Endometrium (tissue), 2 donors: ENCODE data around the gene KPNA1.
"Not testable (repeated sequence)": the region's sequence is repeated elsewhere in the genome, so short reads cannot be mapped to it uniquely, and the experiment has no call there.

ENCODE experiments used
- FAIRE-seq: peaks from 2 replicates; lab custom pipeline; 2012; peaks lifted over from hg19 to GRCh38; lab: Jason Lieb, UNC
- donor health status: control.
- donor health status: control.

The KPNA1 gene

GRCh38 chr3:122475316-122475715 lies 39.4 kb downstream of the KPNA1 start:
- peak; percentile 8 for FAIRE-seq

DNA sequence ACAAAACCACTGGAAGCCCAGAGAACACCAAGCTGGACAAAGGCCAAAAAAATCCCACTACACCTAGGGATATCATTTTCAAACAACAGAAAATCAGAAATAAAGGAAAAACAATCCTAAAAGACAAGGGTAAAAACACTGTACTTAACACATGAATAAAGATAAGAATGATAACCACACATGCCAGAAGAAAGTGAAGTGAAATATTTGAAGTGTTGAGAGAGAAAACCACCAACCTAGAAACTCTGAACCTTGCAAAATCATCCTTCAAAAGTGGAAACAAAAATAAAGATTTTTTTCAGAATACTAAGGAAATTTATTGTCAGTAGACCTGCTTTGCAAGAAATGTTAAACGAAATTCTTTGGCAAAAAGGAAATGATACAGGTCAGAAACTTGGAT lies 45.1 kb downstream of the KPNA1 start:
- FAIRE-seq: no peak

DNA sequence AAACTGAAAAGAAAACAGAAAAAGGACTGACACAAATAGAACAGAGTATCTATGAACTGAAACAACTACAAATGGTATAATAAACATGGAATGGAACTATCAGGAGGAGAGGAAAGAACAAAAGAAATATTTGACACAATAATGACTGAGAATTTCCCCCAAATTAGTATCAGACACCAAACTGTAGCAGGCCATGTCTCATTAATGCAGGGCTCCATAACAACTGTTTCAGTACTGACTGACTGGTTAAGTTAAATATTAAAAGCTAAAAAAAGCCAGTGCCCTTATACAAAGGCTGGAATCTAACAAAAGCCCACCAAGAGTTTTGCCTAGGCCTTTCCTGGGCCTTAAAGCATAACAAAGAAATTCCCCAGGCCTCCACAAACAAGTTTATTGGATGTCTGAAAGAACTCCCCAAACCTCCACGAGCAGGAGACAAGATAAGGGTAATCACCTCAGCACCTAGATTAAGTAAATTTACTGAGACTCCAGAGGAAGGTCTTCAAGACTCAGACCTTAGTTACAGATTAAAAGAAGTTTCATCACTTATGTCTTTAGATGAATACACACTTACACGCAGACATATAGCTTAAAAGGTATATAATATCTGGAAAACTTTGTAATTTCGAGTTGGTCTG lies 45.7 kb downstream of the KPNA1 start:
- no peak for FAIRE-seq

DNA sequence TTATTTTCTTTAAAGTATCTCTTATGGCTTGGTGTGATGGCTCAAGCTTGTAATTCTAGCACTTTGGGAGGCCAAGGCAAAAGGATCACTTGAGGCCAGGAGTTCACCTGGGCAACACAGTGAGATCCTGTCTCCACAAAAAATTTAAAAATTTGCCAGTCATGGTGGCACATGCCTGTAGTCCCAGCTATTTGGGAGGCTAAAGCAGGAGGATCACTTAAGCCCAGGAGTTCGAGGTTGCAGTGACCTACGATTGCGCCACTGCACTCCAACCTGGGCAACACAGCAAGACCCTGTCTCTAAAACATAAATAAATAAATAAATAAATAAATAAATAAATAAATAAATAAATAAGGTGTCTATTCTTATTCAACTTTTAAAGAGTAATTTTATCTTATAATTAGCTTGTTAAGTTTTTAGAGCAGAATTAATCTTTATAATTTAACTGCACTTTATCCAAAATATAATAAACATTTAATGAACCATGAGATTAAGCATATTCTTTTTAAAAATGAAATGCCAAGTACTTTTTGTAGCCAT lies 48.0 kb downstream of the KPNA1 start:
- no peak for FAIRE-seq

GRCh38 chr3:122464659-122465058 lies 50.1 kb downstream of the KPNA1 start:
- no peak for FAIRE-seq

- no peak for FAIRE-seq
Measured at GRCh38 chr3:122462406-122462805, 52.3 kb downstream of the KPNA1 start.

- FAIRE-seq: no peak
Measured at GRCh38 chr3:122461806-122462205, 52.9 kb downstream of the KPNA1 start.

- peak; percentile 67 for FAIRE-seq
Measured at GRCh38 chr3:122458992-122459391, 55.7 kb downstream of the KPNA1 start.

- FAIRE-seq: no peak
Measured at GRCh38 chr3:122457706-122458105, 57.0 kb downstream of the KPNA1 start.

DNA sequence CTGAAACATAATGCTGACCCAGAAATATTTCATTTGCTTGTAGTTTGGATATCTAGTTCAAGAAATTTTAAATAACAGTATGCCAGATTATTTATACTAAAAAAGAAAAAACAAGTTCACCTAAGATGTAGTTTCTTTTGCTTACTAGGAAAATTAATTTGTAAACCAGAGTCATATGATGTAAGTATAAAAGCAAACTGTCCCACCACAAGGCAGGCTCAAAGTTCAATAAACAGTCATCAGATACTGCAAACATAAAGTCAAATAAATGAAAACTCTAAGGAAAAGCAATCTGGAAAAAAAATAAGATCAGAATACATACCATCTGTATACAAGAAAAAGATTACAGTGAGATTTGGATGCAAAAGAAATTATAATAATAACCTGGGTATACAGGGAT lies 58.7 kb downstream of the KPNA1 start:
- no peak for FAIRE-seq

- FAIRE-seq: no peak
Measured at GRCh38 chr3:122451371-122451770, 63.4 kb downstream of the KPNA1 start.

- FAIRE-seq: not testable (repeated sequence)
Measured at GRCh38 chr3:122448218-122448617, 66.5 kb downstream of the KPNA1 start.

GRCh38 chr3:122444491-122444887 lies 70.2 kb downstream of the KPNA1 start:
- FAIRE-seq: not testable (repeated sequence)

GRCh38 chr3:122443762-122444490 lies 70.8 kb downstream of the KPNA1 start:
- FAIRE-seq: not testable (repeated sequence)

DNA sequence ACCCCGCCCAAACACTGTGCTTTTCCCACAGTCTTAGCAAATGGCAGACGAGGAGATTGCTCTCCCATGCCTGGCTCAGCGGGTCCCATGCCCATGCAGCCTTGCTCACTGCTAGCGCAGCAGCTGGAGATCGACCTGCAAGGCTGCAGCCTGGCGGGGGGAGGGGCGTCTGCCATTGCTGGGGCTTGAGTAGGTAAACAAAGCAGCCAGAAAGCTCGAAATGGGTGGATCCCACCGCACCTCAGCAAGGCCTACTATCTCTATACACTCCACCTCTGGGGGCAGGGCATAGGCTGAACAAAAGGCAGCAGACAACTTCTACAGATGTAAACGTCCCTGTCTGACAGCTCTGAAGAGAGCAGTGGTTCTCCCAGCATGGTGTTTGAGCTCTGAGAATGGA lies 71.6 kb downstream of the KPNA1 start:
- no peak for FAIRE-seq

DNA sequence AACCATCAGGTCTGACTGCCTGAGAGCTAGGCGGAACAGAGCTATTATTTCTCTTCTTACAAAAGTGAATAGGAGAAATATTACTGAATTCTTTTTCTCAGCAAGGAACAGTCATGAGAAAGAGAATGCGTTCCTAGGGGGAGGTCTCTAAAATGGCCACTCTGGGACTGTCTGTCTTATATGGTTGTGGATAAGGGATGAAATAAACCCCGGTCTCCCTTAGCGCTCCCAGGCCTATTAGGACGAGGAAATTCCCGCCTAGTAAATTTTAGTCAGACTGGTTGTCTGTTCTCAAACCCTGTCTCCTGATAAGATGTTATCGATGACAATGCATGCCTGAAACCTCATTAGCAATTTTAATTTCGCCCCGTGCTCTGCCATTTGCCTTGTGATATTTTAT lies 78.8 kb downstream of the KPNA1 start:
- no peak for FAIRE-seq

DNA sequence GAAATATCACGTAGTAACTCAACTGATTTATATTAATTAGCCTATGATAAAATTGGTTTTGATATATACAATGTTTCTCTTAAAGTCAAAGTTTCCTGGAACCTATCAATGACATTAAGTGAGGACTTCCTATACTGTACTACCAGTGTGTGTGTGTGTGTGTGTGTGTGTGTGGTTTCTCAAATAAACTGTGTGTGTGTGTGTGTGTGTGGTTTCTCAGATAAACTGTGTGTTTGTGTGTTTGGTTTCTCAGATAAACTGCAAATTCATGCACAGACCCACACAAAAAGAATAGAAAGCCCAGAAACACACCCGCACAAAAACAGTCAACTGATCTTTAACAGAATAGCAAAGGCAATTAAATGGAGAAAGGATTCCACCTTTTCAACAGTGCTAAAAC lies 84.4 kb downstream of the KPNA1 start:
- no peak for FAIRE-seq

DNA sequence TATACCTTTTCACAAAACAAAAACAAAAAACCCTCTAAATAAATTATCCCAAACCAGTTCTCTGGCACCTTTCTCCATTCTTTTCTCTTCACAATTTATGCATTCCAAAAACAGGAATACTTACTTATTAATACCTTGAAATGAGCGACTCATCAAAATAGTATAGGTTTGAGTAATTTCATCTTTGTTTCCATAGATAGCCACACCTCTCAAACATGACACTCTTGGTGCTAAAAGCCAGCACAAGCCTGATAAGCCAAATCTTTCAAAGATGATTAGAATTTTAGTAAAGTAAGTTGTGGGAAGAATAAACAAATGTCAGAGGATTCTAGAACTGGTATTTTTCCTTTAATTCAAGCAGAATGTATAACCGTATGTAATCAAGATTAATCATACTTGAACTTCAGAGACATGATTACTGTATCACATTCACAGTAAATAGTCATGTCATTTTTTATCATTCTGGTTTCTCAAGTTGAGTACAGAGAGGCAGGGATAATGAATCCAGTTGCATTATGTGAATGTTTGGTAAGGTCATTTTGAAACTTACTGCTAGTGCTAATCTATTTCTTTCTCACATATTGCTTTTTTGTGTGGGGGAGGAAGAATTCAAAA lies 86.8 kb downstream of the KPNA1 start:
- FAIRE-seq: no peak

GRCh38 chr3:122421836-122422235 lies 92.9 kb downstream of the KPNA1 start:
- FAIRE-seq: no peak

DNA sequence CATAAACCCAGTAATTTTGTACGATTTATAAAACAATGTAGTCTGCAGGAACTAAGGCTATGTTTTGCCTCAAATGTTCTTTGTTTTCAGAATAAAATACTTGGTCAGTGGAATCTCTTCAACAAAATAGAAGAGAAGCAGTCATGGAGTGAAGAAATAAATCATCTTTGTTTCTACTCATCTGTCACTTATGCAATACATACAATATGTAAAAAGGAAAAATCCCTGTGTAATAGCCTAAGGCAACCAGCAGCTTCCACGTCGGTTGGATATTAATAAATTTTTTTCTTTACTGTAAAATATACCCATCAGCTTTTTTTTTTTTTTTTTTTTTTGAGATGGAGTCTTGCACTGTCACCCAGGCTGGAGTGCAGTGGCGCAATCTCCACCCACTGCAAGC lies 93.6 kb downstream of the KPNA1 start:
- no peak for FAIRE-seq

DNA sequence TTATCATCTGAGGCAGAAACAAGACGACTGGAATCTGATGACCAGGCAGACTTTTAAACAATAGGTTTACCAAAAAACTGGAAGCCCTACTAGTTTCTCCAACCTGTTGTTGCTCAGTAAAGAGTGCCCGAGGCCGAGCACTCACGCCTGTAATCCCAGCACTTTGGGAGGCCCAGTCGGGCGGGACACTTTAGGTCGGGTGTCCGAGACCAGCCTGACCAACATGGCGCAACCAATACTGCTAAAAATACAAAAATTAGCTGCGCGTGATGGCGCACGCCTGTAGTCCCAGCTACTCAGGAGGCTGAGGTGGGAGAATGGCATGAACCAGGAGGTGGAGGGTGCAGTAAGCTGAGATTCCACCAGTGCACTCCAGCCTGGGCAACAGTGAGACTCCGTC lies 97.8 kb downstream of the KPNA1 start:
- no peak for FAIRE-seq

DNA sequence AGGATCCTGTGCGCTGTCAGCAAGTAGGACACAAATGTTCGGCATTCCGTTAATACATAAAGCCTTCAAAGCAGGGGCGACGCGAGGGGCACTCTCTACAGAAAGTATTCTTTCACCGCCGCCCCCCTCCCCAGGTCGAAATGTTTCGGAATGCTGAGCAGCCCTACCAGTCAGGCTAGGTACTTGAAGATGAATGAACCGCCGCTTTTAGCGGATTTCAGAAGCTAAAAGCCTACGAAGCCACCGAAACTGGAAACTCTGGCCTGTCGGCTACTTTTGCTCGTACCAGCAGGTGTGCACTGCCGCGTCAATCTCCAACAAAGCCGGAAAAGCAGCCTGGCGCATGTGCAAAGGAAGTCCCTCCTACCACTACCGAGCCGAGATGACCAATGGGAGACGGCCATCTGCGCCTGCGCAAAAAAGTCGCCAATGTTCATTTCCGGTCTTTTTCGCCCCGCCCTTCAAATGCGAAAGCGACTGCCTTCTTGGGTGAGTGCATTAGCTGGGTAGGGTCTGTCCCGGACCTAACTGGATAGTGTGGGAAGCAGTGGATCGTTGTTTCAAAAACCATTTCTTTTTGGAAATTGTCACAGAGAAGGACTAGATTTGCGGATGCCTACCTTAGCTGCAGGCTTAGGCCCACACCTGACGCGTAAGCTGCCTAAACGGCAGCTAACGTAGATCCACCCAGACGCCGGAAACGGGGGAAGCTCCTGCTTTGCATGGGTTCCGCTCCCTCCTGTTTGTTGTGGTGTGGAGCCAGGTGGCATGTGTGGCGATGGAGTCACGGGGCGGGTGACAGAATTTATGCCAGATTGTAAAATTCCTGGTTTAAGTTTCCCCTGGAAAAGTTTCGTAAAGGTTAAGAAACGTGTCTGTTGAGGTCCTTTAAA lies 98.7 kb downstream of the KPNA1 start, which contains the start of gene WDR5B:
WDR5B (minus strand) TSS at position 301 of the 893 bp plus-strand sequence. CDS start 534 bp downstream, outside the sequence.
- peak; percentile 89 for FAIRE-seq
